Measurements from ENCODE around the gene PPY. TPM values are rescaled to one million over a fixed set of nuclear protein-coding genes. Genes with fewer than 3 reads are reported as not detected.
"Not testable (repeated sequence)": the region's sequence is repeated elsewhere in the genome, so short reads cannot be mapped to it uniquely, and the experiment has no call there.

The PPY gene
- total and polyA plus RNA-seq, 2 experiments from 2014 or later, result not detected

DNA sequence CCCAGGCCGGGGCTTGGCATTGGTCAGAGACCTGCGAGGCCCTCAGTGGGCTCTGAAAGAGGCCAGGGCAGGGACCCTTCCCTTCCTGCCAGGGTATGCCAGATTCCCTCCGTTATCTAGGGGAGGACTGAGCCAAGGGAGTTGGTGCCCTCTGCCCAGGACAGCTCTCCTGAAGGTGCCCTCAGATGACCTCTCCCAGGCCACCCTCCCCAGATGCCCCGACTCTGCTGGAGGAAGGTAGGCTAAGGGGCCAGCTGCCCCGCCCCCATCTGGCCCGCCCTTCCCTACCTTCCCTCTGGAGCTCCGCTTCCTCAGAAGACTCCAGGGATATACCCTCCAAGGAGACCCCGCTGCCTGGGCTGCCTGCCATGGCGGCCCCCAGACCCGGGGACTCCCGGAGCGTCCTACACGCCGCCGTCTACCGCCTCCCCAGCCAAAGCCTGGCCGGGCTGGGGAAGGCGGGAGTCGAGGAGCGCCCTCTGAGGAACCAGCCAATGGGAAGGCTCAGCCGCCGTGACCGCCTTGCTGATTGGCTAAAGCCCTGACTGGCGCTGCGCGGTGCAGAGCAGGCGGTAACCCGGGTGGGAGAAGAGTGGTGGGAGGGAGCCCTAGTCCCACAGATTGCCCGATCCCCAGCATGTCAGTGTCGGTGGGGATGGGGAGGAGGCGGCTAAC, 42.0 kb downstream of the PPY start:
- TF ChIP-seq, protein P1, sequence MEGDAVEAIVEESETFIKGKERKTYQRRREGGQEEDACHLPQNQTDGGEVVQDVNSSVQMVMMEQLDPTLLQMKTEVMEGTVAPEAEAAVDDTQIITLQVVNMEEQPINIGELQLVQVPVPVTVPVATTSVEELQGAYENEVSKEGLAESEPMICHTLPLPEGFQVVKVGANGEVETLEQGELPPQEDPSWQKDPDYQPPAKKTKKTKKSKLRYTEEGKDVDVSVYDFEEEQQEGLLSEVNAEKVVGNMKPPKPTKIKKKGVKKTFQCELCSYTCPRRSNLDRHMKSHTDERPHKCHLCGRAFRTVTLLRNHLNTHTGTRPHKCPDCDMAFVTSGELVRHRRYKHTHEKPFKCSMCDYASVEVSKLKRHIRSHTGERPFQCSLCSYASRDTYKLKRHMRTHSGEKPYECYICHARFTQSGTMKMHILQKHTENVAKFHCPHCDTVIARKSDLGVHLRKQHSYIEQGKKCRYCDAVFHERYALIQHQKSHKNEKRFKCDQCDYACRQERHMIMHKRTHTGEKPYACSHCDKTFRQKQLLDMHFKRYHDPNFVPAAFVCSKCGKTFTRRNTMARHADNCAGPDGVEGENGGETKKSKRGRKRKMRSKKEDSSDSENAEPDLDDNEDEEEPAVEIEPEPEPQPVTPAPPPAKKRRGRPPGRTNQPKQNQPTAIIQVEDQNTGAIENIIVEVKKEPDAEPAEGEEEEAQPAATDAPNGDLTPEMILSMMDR (IDR thresholded peaks at IDR 0.05; ENCODE audit: poor library complexity), result no peak
- TF ChIP-seq EZH2 (IDR thresholded peaks at IDR 0.05; ENCODE audit: borderline replicate concordance) (no peak), EZH2phosphoT487 (IDR thresholded peaks at IDR 0.05; ENCODE audit: low read depth, severe bottlenecking, unreplicated experiment) (no peak)
- Histone ChIP-seq H4K20me1 (ENCODE audit: insufficient read depth, poor library complexity, severe bottlenecking) (no peaks in the 10 kb centered on the region), H3K9me3 (ENCODE audit: low read depth) (no peaks in the 10 kb centered on the region), H3K27me3 (peaks cover 11% of the 10 kb centered on the region), H3K79me2 (no peaks in the 10 kb centered on the region), H3K27ac (no peak overlapping the region), H3K4me2 (peak overlapping the region; percentile 93), H3K36me3 (replicated peaks; ENCODE audit: insufficient read depth, low read depth) (no peaks in the 10 kb centered on the region), H3K9me2 (replicated peaks; ENCODE audit: insufficient read depth) (no peaks in the 10 kb centered on the region), H2AFZ (peak overlapping the region; percentile 66), H3K4me1 (ENCODE audit: insufficient read depth) (peaks cover 6% of the 10 kb centered on the region), H3K4me3 (peak overlapping the region; percentile 48)
- WGBS (ENCODE audit: low lambda C conversion rate, missing lambda C conversion rate), result 6% methylated on average over 27 of the region's 31 CpGs
- peak; percentile 90 for DNase-seq (ENCODE audit: low spot score)

DNA sequence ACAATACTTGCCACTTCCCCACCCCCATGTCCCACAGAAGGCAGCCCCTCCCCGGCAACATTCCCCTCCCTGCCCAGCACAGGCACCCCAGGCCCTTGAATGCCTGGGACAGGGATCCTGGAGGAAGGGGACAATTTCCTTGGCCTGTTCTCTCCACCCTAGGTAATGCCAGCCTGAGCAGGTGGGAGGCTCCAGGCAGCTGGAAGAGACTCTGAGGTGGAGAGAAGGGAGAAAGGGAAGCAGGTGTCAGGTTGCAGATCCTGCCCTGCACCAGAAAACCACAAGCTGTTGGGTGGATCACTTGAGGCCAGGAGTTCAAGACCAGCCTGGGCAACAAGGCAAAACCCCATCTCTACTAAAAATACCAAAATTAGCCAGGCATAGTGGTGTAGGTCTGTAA, 43.8 kb downstream of the PPY start:
- H3K4me2 ChIP-seq, result no peak overlapping the region
- no peaks in the 10 kb centered on the region for H3K27me3 ChIP-seq
- no peaks in the 10 kb centered on the region for H3K9me2 ChIP-seq (replicated peaks; ENCODE audit: insufficient read depth)
- WGBS (ENCODE audit: low lambda C conversion rate, missing lambda C conversion rate), result no CpG with 5 or more reads among the region's 1 CpG
- H4K20me1 ChIP-seq (ENCODE audit: insufficient read depth, poor library complexity, severe bottlenecking), result no peaks in the 10 kb centered on the region
- no peaks in the 10 kb centered on the region for H3K36me3 ChIP-seq (replicated peaks; ENCODE audit: insufficient read depth, low read depth)
- no peak overlapping the region for H3K27ac ChIP-seq
- no peak overlapping the region for H2AFZ ChIP-seq
- DNase-seq (ENCODE audit: low spot score), result no peak
- H3K4me1 ChIP-seq (ENCODE audit: insufficient read depth), result peaks cover 6% of the 10 kb centered on the region
- no peaks in the 10 kb centered on the region for H3K9me3 ChIP-seq (ENCODE audit: low read depth)
- H3K79me2 ChIP-seq, result no peaks in the 10 kb centered on the region
- H3K4me3 ChIP-seq, result no peak overlapping the region
- TF ChIP-seq EZH2 (IDR thresholded peaks at IDR 0.05; ENCODE audit: borderline replicate concordance), result no peak
- TF ChIP-seq, protein P1 (IDR thresholded peaks at IDR 0.05; ENCODE audit: poor library complexity), result no peak
- no peak for TF ChIP-seq EZH2phosphoT487 (IDR thresholded peaks at IDR 0.05; ENCODE audit: low read depth, severe bottlenecking, unreplicated experiment)

DNA sequence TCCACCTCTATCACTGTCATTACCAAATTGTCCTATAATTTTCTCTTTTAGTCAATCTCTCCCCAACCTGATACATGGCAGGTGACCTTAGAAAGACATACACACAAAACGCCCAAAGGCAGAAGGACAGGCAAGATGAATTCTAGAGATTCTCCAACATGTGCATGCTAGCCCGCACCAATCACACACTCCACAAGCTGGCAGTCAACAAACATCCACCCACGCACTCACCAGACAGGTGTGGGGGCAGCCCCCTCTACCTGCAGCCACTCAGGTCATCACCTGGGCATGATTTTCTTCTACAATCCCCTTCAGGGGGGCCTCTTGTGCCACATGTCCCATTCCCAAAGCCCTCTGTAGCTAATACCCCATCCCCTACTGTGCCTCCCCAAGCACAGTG, 44.4 kb downstream of the PPY start:
- Histone ChIP-seq H2AFZ (no peak overlapping the region), H3K9me3 (ENCODE audit: low read depth) (no peaks in the 10 kb centered on the region), H3K4me1 (ENCODE audit: insufficient read depth) (peaks cover 6% of the 10 kb centered on the region), H3K36me3 (replicated peaks; ENCODE audit: insufficient read depth, low read depth) (no peaks in the 10 kb centered on the region), H3K4me3 (no peak overlapping the region), H3K79me2 (no peaks in the 10 kb centered on the region), H3K27me3 (no peaks in the 10 kb centered on the region), H3K4me2 (no peak overlapping the region), H3K9me2 (replicated peaks; ENCODE audit: insufficient read depth) (no peaks in the 10 kb centered on the region), H4K20me1 (ENCODE audit: insufficient read depth, poor library complexity, severe bottlenecking) (no peaks in the 10 kb centered on the region), H3K27ac (no peak overlapping the region)
- WGBS (ENCODE audit: low lambda C conversion rate, missing lambda C conversion rate), result 85% methylated on average over 3 of the region's 3 CpGs
- TF ChIP-seq EZH2 (IDR thresholded peaks at IDR 0.05; ENCODE audit: borderline replicate concordance), result no peak
- TF ChIP-seq, protein P1 (IDR thresholded peaks at IDR 0.05; ENCODE audit: poor library complexity), result no peak
- no peak for TF ChIP-seq EZH2phosphoT487 (IDR thresholded peaks at IDR 0.05; ENCODE audit: low read depth, severe bottlenecking, unreplicated experiment)
- no peak for DNase-seq (ENCODE audit: low spot score)

DNA sequence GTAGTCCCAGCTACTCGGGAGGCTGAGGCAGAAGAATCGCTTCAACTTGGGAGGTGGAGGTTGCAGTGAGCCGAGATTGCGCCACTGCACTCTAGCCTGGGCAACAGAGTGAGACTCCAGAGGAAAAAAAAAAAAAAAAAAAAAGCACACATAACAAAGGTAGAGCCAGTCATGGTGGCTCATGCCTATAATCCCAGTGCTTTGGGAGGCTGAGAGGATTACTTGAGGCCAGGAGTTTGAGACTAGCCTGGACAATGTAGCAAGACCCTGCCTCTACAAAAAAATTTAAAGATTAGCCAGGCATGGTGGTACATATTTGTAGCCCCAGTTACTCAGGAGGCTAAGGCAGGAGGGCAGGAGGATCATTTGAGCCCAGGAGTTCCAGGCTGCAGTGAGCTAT, 47.8 kb downstream of the PPY start:
- DNase-seq (ENCODE audit: low spot score); H4K20me1 ChIP-seq (ENCODE audit: insufficient read depth, poor library complexity, severe bottlenecking); H3K79me2 ChIP-seq; H3K4me2 ChIP-seq; H3K4me1 ChIP-seq (ENCODE audit: insufficient read depth); H3K27ac ChIP-seq; H3K4me3 ChIP-seq; H3K27me3 ChIP-seq; H3K36me3 ChIP-seq (replicated peaks; ENCODE audit: insufficient read depth, low read depth); H3K9me3 ChIP-seq (ENCODE audit: low read depth); H3K9me2 ChIP-seq (replicated peaks; ENCODE audit: insufficient read depth); H2AFZ ChIP-seq: not testable (repeated sequence)
- WGBS (ENCODE audit: low lambda C conversion rate, missing lambda C conversion rate), result 92% methylated on average over 4 of the region's 4 CpGs
